ENCODE measurements around the gene RCOR1.

The RCOR1 gene

DNA sequence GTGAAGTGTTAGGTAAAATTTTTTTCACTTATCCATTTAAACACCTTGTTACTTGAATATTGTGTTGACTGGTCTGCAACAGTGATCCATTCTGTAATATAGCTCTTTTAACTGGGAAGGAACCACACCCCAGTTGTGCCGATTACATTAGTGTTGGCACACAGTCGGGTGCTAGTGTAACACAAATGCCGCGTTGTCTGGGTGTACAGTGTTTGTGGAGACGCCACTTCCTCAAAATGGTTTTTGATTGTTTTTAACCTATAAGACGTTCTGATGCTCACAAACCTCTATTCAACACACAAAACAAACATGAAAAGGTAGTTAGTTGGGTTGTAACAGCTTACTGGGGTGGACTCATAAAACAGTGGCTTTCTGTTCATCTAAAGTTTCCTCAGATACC lies 136.8 kb downstream of the RCOR1 start:
- no peak for DNase-seq

DNA sequence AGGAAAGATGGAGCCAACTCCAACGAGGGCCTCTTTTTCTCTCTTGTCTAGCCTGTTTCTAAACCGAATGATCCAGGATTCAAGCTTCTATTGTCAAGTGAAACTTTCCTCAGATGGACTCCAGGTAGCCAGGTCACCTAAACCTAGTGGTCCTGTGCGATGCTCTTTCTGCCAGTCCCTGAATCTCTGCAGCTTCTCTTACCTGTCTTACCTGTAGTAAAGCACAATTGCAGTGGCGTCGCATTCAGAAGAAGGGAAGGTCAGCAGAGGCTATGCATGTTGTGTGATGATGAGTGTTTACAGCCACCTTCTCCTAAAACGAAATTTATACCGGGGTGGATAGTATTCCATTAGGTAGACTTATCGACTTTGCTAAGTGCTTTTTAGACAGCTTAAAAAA lies 137.4 kb downstream of the RCOR1 start:
- DNase-seq = no peak

DNA sequence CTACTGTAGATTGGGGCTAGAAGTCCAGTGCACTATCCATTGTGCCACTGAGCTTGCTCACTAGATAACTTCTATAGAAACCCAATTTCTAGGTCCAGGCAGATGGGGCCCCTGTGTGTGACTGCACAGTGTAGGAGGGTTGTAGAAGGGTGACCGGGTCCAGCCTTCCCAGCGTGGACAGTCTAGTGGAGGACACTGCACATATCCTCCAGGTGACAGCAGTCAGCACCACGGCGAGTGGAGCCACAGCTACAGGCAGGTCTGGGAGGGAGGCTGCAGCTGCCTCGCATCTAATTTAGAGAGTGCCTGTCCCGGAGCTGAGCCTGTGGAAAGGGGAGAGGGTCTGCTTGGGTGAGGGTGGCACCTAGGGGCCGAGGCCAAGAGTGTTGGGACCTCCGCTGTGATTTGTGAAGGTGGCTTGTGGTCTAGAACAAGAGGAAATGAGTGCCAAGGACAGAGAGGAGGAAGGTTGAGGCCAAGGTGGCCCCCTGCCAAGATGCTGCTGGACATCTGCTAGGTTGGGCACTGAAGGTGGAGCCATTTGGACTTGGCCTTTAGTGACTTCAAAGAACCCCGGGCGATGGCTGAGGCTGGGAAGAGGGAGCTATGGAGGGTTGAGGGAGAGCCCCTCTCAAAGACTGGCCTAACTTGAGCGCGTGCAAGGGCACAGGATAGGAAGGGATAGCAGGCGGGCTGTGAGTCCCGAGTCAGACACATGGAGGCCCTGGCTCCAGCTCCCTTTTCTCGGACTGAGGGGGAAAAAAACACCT lies 138.8 kb downstream of the RCOR1 start:
- no peak for DNase-seq

DNA sequence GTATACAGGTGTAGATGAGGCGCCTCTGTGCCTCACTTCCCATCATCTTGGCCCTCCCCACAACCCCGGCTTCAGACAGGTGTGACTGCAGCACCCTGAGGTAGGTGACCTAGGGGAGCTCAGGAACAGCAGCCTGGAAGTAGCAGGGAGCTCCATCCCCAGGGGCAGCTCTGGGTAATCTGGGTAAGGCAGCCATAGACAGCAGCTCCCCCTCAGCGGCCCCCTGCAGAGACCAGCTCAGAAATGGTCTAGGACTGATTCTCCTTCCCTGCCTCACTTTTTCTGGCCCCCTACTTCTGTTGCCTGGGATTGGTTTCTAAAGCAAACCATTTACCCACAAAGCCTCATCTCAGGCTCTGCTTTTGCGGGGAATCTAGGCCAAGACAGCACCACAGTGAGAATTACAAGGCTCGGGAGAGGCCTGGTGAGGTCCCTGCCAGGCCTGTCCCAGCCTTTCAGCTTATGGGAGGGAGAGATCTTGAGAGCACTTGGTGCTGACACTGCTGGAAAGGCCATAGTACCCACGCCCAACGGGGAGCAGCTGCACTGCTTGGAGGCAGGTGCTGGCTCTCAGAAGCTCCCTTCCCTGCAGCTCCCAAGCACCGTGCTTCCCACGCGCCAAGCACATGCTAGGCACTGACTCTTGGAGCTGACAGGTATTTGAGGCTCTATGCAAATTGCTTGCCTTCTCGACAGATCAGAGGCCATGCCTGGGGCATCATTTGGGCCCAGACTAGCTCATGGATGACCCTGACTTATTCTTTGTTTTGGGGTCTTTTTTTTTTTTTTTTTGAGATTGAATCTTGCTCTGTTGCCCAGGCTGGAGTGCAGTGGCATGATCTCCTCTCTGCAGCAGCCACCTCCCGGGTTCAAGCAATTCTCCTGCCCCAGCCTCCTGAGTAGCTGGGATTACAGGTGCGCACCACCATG lies 139.7 kb downstream of the RCOR1 start:
- DNase-seq = no peak

DNA sequence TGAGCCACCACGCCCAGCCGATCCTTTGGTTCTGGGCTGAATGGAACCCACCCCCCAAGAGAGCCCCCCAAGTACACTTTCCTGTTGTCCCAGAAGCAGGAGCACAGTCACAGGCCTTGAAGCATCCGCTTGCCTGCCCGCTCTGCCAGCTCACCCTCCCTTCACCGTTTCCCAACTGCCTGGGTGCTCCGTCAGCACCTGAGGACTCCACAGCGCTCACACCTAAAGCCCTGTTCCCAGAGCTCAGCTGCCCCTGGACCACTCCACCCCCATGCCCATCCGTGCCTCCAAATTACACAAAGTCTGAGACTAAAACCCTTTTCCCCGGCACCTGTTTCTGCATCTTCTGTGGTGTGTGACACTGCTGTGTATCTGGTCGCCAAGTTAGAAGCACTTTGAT lies 140.5 kb downstream of the RCOR1 start:
- DNase-seq = no peak

DNA sequence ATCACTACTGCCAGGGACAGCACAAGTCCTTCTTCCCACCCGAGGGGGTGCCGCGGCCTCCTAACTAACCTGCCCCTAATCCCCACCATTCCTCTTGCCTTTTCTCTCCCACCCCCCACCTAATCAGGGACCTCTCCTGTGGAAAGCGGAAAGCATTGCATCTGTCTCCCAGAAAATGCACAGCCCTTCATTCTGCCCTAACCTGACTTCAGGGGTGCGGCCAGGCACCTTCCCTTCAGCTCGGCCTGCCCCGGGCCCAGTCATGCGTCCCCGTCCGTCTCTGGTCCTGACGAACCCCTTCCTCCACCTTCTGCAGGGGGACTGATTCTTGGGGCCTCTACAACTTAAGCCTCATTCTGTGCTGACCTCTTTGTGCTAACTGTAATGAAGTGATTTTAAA lies 140.9 kb downstream of the RCOR1 start:
- no peak for DNase-seq

DNA sequence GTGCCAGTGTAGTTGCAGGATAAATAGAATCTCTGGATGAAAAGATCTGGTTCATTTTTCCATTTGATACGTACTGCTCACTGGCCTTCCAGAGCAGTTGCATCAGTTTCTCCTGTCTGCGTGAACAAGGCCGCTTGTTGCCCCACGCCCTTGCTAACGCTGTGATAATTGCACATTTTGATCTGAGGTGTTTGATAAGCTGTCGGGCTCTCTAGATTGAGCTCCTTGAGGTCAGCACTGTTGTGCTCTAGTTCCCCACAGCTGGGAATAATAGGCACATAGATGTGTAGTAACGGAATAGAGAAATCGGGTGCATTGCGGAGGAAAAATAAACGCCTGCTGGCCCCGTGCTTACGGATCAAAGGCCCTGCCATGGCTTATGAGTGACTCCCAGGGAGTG lies 142.0 kb downstream of the RCOR1 start:
- no peak for DNase-seq

DNA sequence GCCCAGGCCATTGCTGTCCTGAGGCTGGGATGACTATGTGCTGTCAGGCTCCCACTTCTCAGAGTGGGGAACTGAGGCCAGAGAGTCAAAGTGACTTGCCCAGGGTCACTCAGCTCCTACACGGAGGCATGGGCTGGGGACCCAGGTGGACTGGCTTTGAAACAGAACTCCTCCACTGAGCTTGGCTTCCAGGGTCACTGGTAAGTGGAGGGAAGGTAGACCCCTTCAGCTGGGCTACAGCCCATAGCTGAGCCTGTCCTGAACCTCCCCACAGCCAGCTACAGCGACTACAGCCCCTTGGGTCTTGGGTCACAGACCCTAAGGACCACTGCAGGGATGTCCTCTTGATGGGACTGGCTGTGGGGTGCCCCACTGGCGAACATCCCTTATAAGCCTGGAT lies 144.5 kb downstream of the RCOR1 start:
- no peak for DNase-seq

DNA sequence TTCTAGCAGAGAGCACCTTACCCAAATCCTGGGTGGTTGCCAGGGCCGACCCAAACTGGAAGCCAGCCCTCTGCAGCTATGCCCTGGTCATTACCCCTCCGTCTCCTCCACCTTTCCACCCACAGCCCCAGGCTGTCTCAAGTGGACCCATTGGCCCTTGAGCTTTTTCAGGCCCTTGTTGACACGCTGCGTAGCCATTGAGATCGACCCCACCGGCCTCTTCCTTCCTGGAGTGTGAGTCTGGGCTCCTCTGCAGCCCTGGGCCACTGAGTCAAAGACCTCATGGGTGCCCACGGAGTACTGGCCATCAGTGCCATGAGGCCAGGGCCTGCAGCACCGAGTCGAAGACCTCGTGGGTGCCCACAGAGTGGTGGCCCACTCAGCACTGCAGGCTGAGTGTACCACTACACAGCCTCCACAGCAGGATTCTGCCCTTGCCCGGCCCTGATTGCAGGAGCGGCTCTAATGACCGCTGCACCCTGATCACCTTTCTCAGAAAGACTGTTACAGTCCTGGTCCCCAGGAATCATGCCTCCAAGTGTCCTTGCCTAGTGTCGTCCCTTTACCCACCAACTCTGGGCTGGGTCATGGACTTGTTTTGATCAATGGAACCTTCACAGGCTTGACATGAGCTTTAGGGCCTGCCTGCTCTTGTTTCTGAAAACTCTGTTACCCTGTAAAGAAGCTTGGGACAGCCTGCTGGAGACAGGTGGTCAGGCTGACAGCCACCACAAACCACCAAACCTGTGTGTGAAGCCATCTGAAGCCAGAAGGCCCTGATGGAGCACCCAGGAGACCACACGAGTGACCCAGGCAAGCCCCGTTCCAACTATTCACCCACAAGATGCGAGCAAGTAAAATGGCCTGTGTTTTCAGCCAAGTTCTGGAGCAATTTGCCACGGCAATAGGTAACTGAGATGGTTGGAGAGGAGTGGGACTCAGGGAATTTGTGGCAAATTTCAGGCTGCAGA lies 145.2 kb downstream of the RCOR1 start:
- DNase-seq = no peak

DNA sequence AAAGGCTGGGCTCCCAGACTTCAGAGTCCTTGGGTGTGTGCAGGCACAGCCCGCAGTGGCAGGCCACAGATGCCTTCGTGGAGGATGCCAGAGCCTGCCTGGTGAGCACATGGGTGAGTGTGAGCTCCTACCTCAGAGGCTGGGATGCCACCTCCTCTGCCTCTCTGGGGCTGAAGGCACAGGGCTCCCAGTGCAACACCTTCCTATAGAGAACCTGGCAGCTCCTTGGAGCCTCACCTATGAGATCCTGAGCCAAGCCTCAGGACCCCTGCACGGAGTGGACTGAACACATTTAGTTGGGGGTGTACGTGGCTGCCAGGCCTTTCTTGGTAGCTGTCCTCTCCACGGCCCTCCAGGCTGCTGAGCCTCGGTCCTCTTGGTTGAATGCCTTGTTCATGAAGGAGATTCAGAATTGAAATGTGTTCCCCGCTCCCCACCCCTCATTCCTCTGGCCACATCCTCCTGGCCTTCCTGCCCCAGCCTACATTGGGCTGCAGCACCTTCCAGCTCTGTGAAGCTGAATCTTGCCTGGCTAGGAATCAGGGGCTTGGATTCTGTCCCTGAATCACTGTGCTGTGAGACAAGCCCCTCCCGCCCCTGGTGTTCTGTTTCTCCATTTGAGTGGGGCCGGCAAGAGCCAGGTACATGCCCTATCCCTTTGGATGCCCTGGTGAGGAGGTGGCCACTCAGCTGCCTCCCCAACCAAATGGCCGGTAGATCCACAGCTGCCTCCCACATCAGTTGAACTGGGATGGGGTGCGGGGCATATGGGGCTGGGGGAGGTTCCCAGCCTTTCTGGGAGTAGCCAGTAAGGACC lies 146.1 kb downstream of the RCOR1 start:
- DNase-seq = no peak

DNA sequence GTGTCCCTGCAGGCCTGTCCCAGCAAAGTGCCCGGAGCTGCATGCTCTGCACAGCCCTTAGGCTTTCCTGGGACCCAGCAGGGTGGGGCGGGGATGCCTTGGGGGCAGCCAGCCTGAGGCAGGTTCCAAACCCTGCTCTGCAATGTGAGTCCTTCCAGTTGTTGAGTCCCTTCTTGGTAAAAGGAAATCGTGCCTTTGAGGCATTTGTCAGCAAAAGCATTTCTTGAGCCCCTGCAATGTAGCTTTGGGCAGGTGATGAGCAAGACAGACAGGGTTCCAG lies 146.7 kb downstream of the RCOR1 start:
- DNase-seq = no peak

DNA sequence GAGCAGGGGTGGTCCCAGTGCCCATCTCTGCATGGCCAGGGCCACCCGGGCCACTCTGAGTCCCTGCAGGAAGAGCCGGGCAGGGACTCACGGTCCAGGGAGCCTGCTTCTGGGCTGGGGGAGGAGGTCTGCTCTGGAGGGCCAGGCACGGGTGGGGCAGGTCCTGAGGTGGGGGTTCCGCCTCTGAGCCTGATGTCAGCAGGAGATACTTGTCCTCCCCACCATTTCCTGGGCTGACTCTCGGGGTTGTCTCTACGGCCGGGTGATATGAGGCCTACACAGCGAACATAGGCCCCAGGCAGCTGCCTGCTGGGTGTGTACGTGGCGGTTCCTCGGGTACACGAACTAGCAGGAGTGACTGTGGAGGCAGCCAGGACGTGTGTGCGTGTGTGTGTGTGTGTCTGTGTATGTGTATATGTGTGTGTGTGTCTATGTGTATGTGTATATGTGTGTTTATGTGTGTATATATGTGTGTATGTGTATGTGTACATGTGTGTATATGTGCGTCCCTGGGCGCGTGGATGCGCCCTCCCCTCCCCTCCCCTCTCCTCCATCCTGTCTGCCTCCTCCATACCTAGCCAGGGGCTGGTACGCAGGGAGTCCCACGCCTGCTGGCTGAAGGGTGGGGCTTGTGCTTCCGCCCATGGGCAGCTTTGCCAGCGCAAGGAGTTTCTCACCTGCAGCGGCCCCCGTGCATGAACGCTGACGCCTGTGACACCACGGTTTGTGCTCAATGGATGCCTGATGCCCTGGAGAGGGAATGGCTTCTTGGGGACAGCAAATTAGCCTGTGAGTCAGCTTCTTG lies 154.4 kb downstream of the RCOR1 start:
- no peak for DNase-seq

DNA sequence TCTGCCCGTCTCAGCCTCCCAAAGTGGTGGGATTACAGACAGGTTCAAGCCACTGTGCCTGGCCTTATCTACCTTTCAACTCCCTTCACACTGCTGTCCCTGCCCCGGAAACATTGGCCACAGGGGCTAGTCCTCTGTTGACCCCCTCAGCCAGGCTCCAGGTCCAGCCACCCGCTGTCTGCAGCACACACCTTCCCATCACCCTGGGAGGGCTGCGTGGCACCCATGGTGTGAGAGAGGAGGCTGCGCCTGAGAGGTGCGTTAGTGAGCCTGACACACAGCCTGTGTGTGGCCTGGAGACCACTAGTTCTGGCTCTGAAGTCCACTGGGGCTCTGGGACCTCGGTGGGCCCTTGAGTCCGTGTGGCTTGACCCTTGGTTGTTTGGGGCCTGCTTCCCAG lies 156.4 kb downstream of the RCOR1 start:
- no peak for DNase-seq

DNA sequence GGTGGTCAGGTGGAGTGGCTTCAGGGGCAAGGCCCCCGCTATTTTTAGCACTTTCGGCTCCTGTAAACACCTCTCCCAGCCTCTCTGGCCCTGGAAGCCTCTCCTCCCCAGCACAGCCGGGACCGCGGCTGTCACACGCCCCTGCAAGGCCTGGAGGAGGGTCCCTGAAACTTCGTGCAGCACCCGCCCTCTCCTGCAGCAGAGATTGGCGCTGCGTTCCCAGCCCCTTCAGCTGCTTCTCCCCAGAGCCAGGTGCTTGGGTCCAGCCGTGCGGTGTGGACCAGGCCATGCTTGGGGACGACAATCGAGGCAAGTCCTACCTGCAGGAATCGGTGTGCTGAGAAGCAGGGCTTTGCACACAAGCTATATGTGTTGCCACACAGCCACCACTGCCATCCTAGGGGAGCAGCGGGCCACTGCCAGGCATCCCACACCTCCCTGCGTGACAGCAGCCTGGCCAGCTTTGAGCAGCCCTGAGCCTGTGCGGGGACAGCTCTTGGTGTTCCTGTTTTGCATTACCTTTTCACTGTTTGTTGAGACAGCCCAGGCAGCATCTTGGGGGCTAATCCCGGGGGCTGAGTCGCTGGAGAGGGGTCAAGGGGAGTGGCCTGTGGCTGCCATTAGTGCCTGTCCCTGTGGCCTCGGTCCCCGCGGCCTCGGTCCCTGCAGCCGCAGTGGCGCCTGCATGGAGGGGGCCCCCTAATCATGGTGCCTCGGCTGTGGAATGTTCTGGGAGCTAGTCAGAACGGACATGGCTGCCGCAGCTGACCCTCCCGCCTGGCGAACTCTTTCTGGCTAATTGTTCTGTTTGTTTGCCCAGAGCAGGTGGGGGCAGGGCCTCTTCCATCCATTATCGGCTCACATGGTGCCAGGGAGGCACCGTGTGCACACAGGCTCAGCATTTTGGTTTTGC lies 157.2 kb downstream of the RCOR1 start:
- DNase-seq = no peak

DNA sequence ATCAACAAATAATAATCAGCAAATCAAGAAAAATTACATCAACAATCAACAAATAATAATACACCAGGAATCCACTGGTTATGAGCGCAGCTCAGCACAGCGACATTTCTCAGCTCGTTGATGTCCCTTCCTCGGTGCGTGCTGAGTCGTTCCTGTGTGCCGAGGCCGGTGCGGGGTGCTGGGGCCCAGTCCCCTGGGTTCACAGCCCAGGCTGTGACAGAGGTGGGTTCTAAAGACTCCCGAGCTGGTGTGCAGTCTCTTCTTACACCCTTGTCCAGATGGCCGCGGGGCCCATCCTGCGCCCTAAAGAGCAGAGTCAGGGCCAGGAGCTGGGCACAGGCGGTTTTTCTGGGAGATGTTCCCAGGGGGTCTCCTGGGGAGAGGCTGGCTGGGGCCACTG lies 157.9 kb downstream of the RCOR1 start:
- DNase-seq = no peak

DNA sequence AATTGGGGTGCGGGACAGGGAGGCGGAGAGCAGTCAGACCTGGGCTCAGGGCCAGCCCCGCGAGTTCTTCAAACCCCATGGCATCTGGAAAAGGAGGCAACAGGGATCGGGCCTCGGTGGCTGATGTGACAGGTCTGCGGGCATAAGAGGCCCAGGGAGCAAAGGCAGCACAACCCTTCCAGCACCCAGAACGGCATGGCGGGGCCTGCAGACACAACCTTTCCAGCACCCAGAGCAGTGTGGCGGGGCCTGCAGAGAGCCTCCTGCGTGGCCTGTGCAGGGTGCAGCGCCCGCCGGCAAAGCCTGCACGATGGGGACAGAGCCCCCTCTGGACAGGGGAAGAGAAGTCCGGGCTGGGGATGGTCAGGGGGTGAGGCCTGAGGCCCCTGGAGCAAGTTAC lies 158.6 kb downstream of the RCOR1 start:
- no peak for DNase-seq

DNA sequence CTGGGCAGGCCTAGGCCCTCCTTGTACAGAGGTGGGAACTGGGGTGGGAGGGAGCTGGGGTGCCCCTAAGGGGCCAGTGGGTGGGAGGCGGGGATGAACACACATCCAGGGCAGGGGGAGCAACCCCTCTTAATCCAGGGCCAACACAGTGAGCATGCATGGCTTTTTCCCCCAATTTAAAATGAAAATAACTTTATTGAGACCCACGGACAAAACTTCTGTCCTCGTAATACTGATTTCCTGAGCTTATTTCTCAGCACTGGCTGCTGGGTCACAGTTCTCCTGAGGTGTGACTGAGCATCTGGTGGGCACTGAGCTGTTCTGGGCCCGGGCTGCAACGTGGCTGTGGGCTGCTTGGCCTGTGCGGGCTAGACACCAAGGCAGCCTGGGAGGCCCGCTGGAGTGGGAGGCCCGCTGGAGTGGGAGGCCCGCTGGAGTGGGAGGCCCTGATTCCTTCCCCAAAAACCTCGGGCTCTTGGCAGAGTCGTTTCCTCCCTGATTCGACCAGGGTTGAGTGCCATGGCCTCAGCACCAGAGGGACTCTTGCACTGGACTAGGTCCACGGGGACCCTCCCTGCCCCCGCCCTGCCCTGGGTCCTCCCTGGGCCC lies 159.9 kb downstream of the RCOR1 start:
- DNase-seq = no peak

DNA sequence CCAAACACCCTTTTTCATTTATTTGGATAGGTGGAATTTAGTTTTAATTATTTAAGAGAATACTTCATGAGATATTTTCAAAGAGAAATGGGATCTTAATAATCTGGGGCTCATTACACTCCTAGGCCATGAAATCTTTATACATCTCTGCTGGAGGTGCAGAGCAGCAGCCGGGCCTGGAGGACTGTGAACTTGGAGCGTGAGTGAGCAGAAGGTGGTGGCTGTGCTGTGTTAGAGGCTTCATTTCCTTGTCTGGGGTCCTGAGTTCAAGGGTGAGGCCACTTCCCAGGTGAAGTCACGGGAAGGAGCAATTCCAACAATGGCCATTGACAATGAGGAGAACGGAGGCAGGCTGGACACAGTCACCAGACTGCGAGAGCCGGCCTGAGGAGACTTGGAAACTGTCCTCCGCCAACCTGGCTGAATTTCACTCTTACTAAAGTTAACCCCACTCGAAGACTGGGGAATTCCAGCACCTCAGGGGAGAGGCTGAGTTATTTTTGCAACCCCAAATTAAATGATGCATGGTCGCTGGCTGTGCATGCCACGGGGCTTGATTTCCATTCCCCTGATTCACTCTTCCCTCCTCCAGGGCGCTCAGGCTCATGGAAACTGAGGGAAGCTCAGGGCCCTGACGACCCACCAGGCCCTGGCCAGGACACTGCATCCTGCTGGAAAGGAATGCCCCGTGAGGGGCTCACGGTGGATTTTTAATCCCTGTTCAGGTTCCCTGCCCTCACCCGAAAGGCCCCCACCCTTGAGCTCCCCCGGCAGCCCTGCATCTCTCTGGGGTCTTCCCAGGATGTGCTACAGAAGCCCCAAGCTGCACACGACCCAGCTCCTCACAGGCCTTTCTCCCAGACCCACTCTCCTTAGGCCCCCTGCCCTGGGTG lies 162.2 kb downstream of the RCOR1 start:
- no peak for DNase-seq

DNA sequence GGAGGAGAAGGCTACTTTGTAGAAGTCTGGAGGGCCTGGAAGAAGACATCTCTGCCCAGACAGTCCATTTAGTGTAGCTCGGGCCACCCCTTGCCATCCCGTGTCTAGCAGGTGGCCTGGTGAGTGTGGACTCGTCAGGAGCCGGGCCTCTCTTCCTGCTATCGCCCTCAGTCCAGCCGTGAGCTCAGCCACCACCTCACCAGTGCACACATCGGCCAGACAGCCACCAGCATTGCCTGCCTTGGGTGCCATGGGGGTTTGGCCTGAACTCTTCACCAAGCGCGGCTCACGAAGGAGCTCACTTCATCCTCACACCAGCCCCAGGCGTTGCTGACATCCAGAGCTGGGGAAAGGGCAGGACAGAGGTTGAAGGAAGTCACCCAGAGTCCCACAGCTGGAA lies 165.2 kb downstream of the RCOR1 start:
- no peak for DNase-seq

All from right forelimb (tissue), 1 donor.